H9 (cell line): ENCODE results near the gene NXPH3. TPM values are rescaled to one million over a fixed set of nuclear protein-coding genes. Genes with fewer than 3 reads are reported as not detected.

ENCODE experiments used
- DNase-seq: peaks from one replicate; pipeline ENCODE4 v3.0.0-alpha.2; 2017
- H2AFZ ChIP-seq: one replicate; pipeline ENCODE4 v1.6.1; 2013; ENCODE audit warnings: mild to moderate bottlenecking, low read length, control low read depth, moderate library complexity
- H2AK5ac ChIP-seq: 2 replicates; pipeline ENCODE4 v1.6.1; 2013; ENCODE audit warnings: low read length, control low read depth, mixed read lengths; ENCODE audit not compliant: insufficient read length
- H2BK120ac ChIP-seq: one replicate; pipeline ENCODE4 v1.6.1; 2013; ENCODE audit warnings: low read depth, mild to moderate bottlenecking, low read length, control low read depth, inconsistent platforms; ENCODE audit not compliant: poor library complexity, severe bottlenecking
- H2BK12ac ChIP-seq: 2 replicates; pipeline ENCODE4 v1.6.1; 2013; ENCODE audit warnings: low read length, control low read depth, mixed read lengths, low read depth; ENCODE audit not compliant: insufficient read length
- H2BK15ac ChIP-seq: 2 replicates; pipeline ENCODE4 v1.6.1; 2013; ENCODE audit warnings: low read depth, low read length, control low read depth
- H2BK20ac ChIP-seq: one replicate; pipeline ENCODE4 v1.6.1; 2013; ENCODE audit warnings: low read depth, mild to moderate bottlenecking, low read length, control low read depth, inconsistent platforms; ENCODE audit not compliant: poor library complexity, severe bottlenecking
- H2BK5ac ChIP-seq: 2 replicates; pipeline ENCODE4 v1.6.1; 2013; ENCODE audit warnings: low read length, control low read depth, mixed read lengths; ENCODE audit not compliant: insufficient read length
- H3K14ac ChIP-seq: 2 replicates; pipeline ENCODE4 v1.6.1; 2013; ENCODE audit warnings: low read length, control low read depth; ENCODE audit not compliant: insufficient read depth
- H3K18ac ChIP-seq: 2 replicates; pipeline ENCODE4 v1.6.1; 2013; ENCODE audit warnings: low read depth, mild to moderate bottlenecking, mixed read lengths, low read length, control low read depth; ENCODE audit not compliant: insufficient read length
- H3K23ac ChIP-seq: 2 replicates; pipeline ENCODE4 v1.6.1; 2013; ENCODE audit warnings: low read length, control low read depth, mixed read lengths, low read depth; ENCODE audit not compliant: insufficient read length
- H3K23me2 ChIP-seq: 2 replicates; pipeline ENCODE4 v1.6.1; 2013; ENCODE audit warnings: low read depth, mild to moderate bottlenecking, mixed read lengths, low read length, control low read depth; ENCODE audit not compliant: insufficient read length, poor library complexity, severe bottlenecking
- H3K27ac ChIP-seq: 2 replicates; pipeline ENCODE4 v1.5.1; 2013; ENCODE audit warnings: low read length, control low read depth, mixed read lengths, low read depth; ENCODE audit not compliant: insufficient read length
- H3K27me3 ChIP-seq: 2 replicates; pipeline ENCODE4 v1.6.1; 2013; ENCODE audit warnings: low read length, control low read depth, inconsistent platforms; ENCODE audit not compliant: insufficient read depth
- H3K4ac ChIP-seq: 2 replicates; pipeline ENCODE4 v1.6.1; 2013; ENCODE audit warnings: low read depth, mild to moderate bottlenecking, control low read depth, inconsistent platforms, low read length, moderate library complexity
- H3K4me1 ChIP-seq: 2 replicates; pipeline ENCODE4 v1.6.1; 2013; ENCODE audit warnings: low read length, control low read depth, inconsistent platforms; ENCODE audit not compliant: insufficient read depth
- H3K4me2 ChIP-seq: 2 replicates; pipeline ENCODE4 v1.6.1; 2013; ENCODE audit warnings: low read length, control low read depth, mixed read lengths; ENCODE audit not compliant: insufficient read length, insufficient read depth
- H3K56ac ChIP-seq: 2 replicates; pipeline ENCODE4 v1.6.1; 2013; ENCODE audit warnings: low read depth, mild to moderate bottlenecking, mixed read lengths, low read length, control low read depth; ENCODE audit not compliant: insufficient read length
- H3K79me1 ChIP-seq: 2 replicates; pipeline ENCODE4 v1.6.1; 2013; ENCODE audit warnings: low read depth, mild to moderate bottlenecking, moderate library complexity, low read length, control low read depth, inconsistent platforms; ENCODE audit not compliant: insufficient read depth, poor library complexity, severe bottlenecking
- H3K79me2 ChIP-seq: 2 replicates; pipeline ENCODE4 v1.6.1; 2013; ENCODE audit warnings: low read length, control low read depth, inconsistent platforms; ENCODE audit not compliant: insufficient read depth
- H3K9ac ChIP-seq: 2 replicates; pipeline ENCODE4 v1.6.1; 2013; ENCODE audit warnings: low read length, control low read depth, mixed read lengths; ENCODE audit not compliant: insufficient read length; ENCODE audit errors: extremely low read depth
- H3K9me3 ChIP-seq: one replicate; pipeline ENCODE4 v1.6.1; 2013; ENCODE audit warnings: low read depth, low read length, inconsistent platforms; ENCODE audit not compliant: control insufficient read depth
- H3T11ph ChIP-seq: one replicate; pipeline ENCODE4 v1.6.1; 2013; ENCODE audit warnings: mild to moderate bottlenecking, low read length, control low read depth, inconsistent platforms
- H4K20me1 ChIP-seq: one replicate; pipeline ENCODE4 v1.6.1; 2013; ENCODE audit not compliant: control insufficient read depth, insufficient read length, insufficient read depth
- H4K5ac ChIP-seq: 2 replicates; pipeline ENCODE4 v1.6.1; 2013; ENCODE audit warnings: low read depth, mild to moderate bottlenecking, mixed read lengths, low read length, control low read depth; ENCODE audit not compliant: insufficient read length
- H4K8ac ChIP-seq: replicated peaks from 2 replicates; pipeline ENCODE4 v1.6.1; 2013; ENCODE audit warnings: low read length, control low read depth, mixed read lengths, low read depth; ENCODE audit not compliant: insufficient read length
- H4K91ac ChIP-seq: 2 replicates; pipeline ENCODE4 v1.6.1; 2013; ENCODE audit warnings: low read depth, mild to moderate bottlenecking, moderate library complexity, mixed read lengths, low read length, control low read depth; ENCODE audit not compliant: insufficient read length
- H3K27ac Mint-ChIP-seq, 3 experiments: 2 replicates in 2 of 3; 3 replicates in 1 of 3; pipeline ENCODE4 v1.8.0; 2020 to 2021; ENCODE audit warnings: mixed read lengths in 3 of 3, mild to moderate bottlenecking in 1 of 3, moderate library complexity in 1 of 3
- H3K27me3 Mint-ChIP-seq: 2 replicates; pipeline ENCODE4 v1.8.0; 2021; ENCODE audit warnings: low read depth, mild to moderate bottlenecking, moderate library complexity, mixed read lengths
- H3K36me3 Mint-ChIP-seq, 3 experiments: 2 replicates in 2 of 3; 3 replicates in 1 of 3; pipeline ENCODE4 v1.8.0; 2020 to 2021; ENCODE audit warnings: low read depth in 3 of 3, mixed read lengths in 3 of 3; ENCODE audit not compliant: insufficient read depth in 1 of 3
- H3K4me1 Mint-ChIP-seq, 2 experiments: 2 replicates each; pipeline ENCODE4 v1.8.0; 2020; ENCODE audit warnings: mixed read lengths in 2 of 2
- H3K4me3 Mint-ChIP-seq, 2 experiments: 2 replicates in 1 of 2; 3 replicates in 1 of 2; pipeline ENCODE4 v1.8.0; 2020 to 2021; ENCODE audit warnings: mild to moderate bottlenecking in 2 of 2, mixed read lengths in 2 of 2, moderate library complexity in 1 of 2
- H3K9me3 Mint-ChIP-seq, 2 experiments: 2 replicates in 1 of 2; 3 replicates in 1 of 2; pipeline ENCODE4 v1.8.0; 2020; ENCODE audit warnings: mild to moderate bottlenecking in 2 of 2, mixed read lengths in 2 of 2, moderate library complexity in 1 of 2
- CTCF ChIP-seq: fragments of 200-600 bp; sonication (generic); conservative IDR thresholded peaks from 3 replicates; pipeline ENCODE4 v1.8.0; 2021; ENCODE audit warnings: antibody characterized with exemption, mild to moderate bottlenecking
- WGBS: extraction: QIAGEN DNeasy Blood & Tissue Kit; methylation state at CpG from one replicate; pipeline ENCODE4 v1.1.7; 2013; ENCODE audit warnings: missing lambda C conversion rate, low lambda C conversion rate, mixed read lengths; ENCODE audit not compliant: insufficient read length; ENCODE audit errors: extremely low coverage; 5-methylcytosine and 5-hydroxymethylcytosine counted together
- total RNA-seq: library from RNA; stranded (reverse); gene quantifications from 2 replicates; pipeline ENCODE4 v1.2.1, GENCODE V29; 2021

Gene NXPH3
- total RNA-seq, 1 experiment from 2014 or later: 1.3 TPM

GRCh38 chr17:49590874-49591273, 15.2 kb downstream of the NXPH3 start:
- Histone ChIP-seq H2BK15ac (no peak overlapping the region), H2AFZ (no peak overlapping the region), H3K27ac (no peak overlapping the region), H3K4me1 (0 out of 2 replicates have a peak, but pooled peaks cover 3% of the 10 kb centered on the region), H3K14ac (no peak overlapping the region), H3K4me2 (no peak overlapping the region), H3T11ph (no peak overlapping the region), H3K79me2 (no peaks in the 10 kb centered on the region), H2BK20ac (no peak overlapping the region), H4K5ac (no peak overlapping the region), H3K9ac (no peak overlapping the region), H3K9me3 (no peaks in the 10 kb centered on the region), H2BK120ac (no peak overlapping the region), H2AK5ac (no peak overlapping the region), H3K23me2 (no peaks in the 10 kb centered on the region), H3K18ac (no peak overlapping the region), H3K27me3 (no peaks in the 10 kb centered on the region), H2BK12ac (no peak overlapping the region), H2BK5ac (no peak overlapping the region), H3K79me1 (no peaks in the 10 kb centered on the region), H4K8ac (no peak overlapping the region), H3K56ac (no peak overlapping the region), H3K23ac (no peak overlapping the region), H3K4ac (no peak overlapping the region), H4K91ac (no peak overlapping the region), H4K20me1 (no peaks in the 10 kb centered on the region)
- Mint-ChIP-seq H3K4me1 (peaks cover 11 to 17% of the 10 kb centered on the region in 2 experiments), H3K36me3 (0 out of 7 replicates have a peak, but pooled peaks cover 0 to 3% (median 0%) of the 10 kb centered on the region in 3 experiments), H3K4me3 (no peak overlapping the region), H3K27ac (no peak overlapping the region), H3K27me3 (no peaks in the 10 kb centered on the region), H3K9me3 (no peaks in the 10 kb centered on the region)
- no peak for TF ChIP-seq CTCF
- no peak for DNase-seq
- no CpG with 5 or more reads among the region's 4 CpGs for WGBS
